ENCODE data around the gene GDPD5.

- TF ChIP-seq ZNF70 (CRISPR knock-in tag; IDR thresholded peaks at IDR 0.05) (no peak), ARNTL (CRISPR knock-in tag; IDR thresholded peaks at IDR 0.05; ENCODE audit: borderline replicate concordance, low read depth) (no peak), ZFP30 (CRISPR knock-in tag; IDR thresholded peaks at IDR 0.05) (no peak), RARB (CRISPR knock-in tag; IDR thresholded peaks at IDR 0.05) (no peak), ZC3H10 (CRISPR knock-in tag; IDR thresholded peaks at IDR 0.05) (no peak), BACH2 (CRISPR knock-in tag; IDR thresholded peaks at IDR 0.05; ENCODE audit: borderline replicate concordance) (no peak), SNAI2 (CRISPR knock-in tag; IDR thresholded peaks at IDR 0.05) (no peak), ZFP3 (CRISPR knock-in tag; IDR thresholded peaks at IDR 0.05) (no peak), ISL1 (CRISPR knock-in tag; IDR thresholded peaks at IDR 0.05) (no peak)
- TF ChIP-seq, protein P1, sequence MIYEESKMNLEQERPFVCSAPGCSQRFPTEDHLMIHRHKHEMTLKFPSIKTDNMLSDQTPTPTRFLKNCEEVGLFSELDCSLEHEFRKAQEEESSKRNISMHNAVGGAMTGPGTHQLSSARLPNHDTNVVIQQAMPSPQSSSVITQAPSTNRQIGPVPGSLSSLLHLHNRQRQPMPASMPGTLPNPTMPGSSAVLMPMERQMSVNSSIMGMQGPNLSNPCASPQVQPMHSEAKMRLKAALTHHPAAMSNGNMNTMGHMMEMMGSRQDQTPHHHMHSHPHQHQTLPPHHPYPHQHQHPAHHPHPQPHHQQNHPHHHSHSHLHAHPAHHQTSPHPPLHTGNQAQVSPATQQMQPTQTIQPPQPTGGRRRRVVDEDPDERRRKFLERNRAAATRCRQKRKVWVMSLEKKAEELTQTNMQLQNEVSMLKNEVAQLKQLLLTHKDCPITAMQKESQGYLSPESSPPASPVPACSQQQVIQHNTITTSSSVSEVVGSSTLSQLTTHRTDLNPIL (CRISPR knock-in tag; IDR thresholded peaks at IDR 0.05; ENCODE audit: low read depth) = no peak
- TF ChIP-seq, protein P2, sequence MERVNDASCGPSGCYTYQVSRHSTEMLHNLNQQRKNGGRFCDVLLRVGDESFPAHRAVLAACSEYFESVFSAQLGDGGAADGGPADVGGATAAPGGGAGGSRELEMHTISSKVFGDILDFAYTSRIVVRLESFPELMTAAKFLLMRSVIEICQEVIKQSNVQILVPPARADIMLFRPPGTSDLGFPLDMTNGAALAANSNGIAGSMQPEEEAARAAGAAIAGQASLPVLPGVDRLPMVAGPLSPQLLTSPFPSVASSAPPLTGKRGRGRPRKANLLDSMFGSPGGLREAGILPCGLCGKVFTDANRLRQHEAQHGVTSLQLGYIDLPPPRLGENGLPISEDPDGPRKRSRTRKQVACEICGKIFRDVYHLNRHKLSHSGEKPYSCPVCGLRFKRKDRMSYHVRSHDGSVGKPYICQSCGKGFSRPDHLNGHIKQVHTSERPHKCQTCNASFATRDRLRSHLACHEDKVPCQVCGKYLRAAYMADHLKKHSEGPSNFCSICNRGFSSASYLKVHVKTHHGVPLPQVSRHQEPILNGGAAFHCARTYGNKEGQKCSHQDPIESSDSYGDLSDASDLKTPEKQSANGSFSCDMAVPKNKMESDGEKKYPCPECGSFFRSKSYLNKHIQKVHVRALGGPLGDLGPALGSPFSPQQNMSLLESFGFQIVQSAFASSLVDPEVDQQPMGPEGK (CRISPR knock-in tag; IDR thresholded peaks at IDR 0.05; ENCODE audit: borderline replicate concordance) = no peak
- TF ChIP-seq, protein P3, sequence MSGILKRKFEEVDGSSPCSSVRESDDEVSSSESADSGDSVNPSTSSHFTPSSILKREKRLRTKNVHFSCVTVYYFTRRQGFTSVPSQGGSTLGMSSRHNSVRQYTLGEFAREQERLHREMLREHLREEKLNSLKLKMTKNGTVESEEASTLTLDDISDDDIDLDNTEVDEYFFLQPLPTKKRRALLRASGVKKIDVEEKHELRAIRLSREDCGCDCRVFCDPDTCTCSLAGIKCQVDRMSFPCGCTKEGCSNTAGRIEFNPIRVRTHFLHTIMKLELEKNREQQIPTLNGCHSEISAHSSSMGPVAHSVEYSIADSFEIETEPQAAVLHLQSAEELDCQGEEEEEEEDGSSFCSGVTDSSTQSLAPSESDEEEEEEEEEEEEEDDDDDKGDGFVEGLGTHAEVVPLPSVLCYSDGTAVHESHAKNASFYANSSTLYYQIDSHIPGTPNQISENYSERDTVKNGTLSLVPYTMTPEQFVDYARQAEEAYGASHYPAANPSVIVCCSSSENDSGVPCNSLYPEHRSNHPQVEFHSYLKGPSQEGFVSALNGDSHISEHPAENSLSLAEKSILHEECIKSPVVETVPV (CRISPR knock-in tag; IDR thresholded peaks at IDR 0.05) = no peak
Measured at GRCh38 chr11:75525433-75526191, at the start of gene GDPD5.
